Measurements from ENCODE around the gene FMN2.
"Not testable (repeated sequence)": the region's sequence is repeated elsewhere in the genome, so short reads cannot be mapped to it uniquely, and the experiment has no call there.

FMN2 gene

DNA sequence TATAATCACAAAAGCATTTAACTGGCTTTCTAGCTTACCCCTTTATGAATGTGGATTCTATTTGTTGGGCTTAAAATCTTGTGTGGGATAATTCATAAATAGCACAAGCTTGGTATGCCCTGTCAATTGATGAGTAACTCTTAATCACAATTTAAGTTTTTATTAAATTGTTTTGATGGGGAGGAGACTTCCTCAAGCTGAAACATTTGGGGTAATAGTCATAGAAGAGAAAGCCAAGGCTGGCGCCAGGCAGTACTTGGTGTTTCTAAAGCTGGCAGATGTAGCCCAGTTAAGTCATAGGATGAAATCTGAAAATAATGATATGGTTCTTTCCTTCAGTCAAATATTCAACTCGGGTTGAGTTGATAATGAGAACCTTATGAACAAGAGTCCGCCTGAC, 167.2 kb downstream of the FMN2 start:
- no peak overlapping the region for H3K27ac ChIP-seq (ENCODE audit: low read depth, low read length)
- H3K4me1 ChIP-seq (ENCODE audit: control insufficient read depth in 1 of 2, insufficient read depth in 2 of 2, low read length in 2 of 2) = no peaks in the 10 kb centered on the region
- H3K27me3 ChIP-seq (ENCODE audit: control insufficient read depth in 1 of 2, insufficient read depth in 2 of 2, low read length in 2 of 2) = no peaks in the 10 kb centered on the region
- no peaks in the 10 kb centered on the region for H3K36me3 ChIP-seq (ENCODE audit: control insufficient read depth in 1 of 2, insufficient read depth in 2 of 2, low read length in 2 of 2)
- H3K9ac ChIP-seq (ENCODE audit: low read depth in 1 of 2, low read length in 2 of 2) = no peak overlapping the region
- no peak overlapping the region for H3K4me3 ChIP-seq (ENCODE audit: low read depth in 1 of 2, low read length in 2 of 2)
- peaks cover 0 to 4% of the 10 kb centered on the region in 2 donors for H3K9me3 ChIP-seq (ENCODE audit: control insufficient read depth in 1 of 2, low read length in 2 of 2)

DNA sequence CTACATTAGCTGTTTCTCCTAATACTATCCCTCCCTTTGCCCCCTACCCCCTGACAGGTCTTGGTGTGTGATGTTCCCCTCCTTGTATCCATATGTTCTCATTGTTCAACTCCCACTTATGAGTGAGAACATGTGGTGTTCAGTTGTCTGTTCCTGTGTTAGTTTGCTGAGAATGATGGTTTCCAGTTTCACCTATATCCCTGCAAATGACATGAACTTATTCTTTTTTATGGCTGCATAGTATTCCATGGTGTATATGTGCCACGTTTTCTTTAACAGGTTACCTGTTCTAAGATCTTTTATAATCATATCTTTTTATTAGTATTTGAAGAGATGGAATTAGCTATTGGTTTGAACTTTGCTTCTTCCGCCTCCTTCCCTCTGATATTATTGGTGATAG, 172.8 kb downstream of the FMN2 start:
- H3K9ac ChIP-seq (ENCODE audit: low read depth in 1 of 2, low read length in 2 of 2); H3K4me3 ChIP-seq (ENCODE audit: low read depth in 1 of 2, low read length in 2 of 2); H3K36me3 ChIP-seq (ENCODE audit: control insufficient read depth in 1 of 2, insufficient read depth in 2 of 2, low read length in 2 of 2); H3K4me1 ChIP-seq (ENCODE audit: control insufficient read depth in 1 of 2, insufficient read depth in 2 of 2, low read length in 2 of 2); H3K27me3 ChIP-seq (ENCODE audit: control insufficient read depth in 1 of 2, insufficient read depth in 2 of 2, low read length in 2 of 2); H3K27ac ChIP-seq (ENCODE audit: low read depth, low read length); H3K9me3 ChIP-seq (ENCODE audit: control insufficient read depth in 1 of 2, low read length in 2 of 2): not testable (repeated sequence)

DNA sequence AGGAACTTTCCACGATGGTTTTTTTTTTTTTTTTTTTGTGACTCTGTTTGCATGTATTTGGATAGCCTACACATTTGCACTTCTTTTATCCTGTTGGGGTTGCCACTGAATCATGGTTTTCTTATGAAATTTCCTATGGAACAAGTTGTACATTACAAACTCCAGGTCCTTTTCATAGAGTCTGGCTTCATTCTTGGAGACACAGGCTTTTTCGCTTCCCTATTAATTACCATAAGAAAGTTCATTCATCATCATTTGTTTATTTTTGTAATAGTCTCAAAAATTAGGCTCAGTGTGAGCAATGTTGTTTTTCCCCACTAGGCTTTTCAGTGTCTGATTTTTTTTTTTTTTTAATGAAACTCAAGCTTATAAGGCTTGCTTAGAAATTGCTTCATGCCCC, 179.4 kb downstream of the FMN2 start:
- no peaks in the 10 kb centered on the region for H3K27me3 ChIP-seq (ENCODE audit: control insufficient read depth in 1 of 2, insufficient read depth in 2 of 2, low read length in 2 of 2)
- H3K36me3 ChIP-seq (ENCODE audit: control insufficient read depth in 1 of 2, insufficient read depth in 2 of 2, low read length in 2 of 2) = no peaks in the 10 kb centered on the region
- no peaks in the 10 kb centered on the region for H3K4me1 ChIP-seq (ENCODE audit: control insufficient read depth in 1 of 2, insufficient read depth in 2 of 2, low read length in 2 of 2)
- H3K4me3 ChIP-seq (ENCODE audit: low read depth in 1 of 2, low read length in 2 of 2) = no peak overlapping the region
- no peak overlapping the region for H3K27ac ChIP-seq (ENCODE audit: low read depth, low read length)
- H3K9me3 ChIP-seq (ENCODE audit: control insufficient read depth in 1 of 2, low read length in 2 of 2) = peaks cover 2 to 8% of the 10 kb centered on the region in 2 donors
- no peak overlapping the region for H3K9ac ChIP-seq (ENCODE audit: low read depth in 1 of 2, low read length in 2 of 2)

DNA sequence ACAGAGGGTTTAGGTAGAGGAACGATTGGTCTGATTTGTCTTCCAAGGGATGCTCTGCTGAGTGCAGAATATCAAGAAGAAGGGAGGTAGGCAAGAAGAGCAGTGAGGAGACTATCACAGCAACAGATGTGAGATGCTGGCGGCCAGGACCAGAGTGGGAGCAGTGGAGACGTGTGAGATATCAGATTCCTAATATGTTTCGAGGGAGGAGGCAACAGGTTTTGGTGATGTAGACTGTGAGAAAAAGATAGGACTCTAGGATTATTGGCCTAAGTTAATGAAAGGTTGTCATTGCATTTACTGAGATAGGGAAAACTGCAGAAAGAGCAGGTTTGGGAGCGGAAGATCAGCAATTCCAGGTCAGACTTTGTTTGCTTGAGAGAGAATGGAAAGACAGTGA, 182.9 kb downstream of the FMN2 start:
- Histone ChIP-seq H3K4me3 (ENCODE audit: low read depth in 1 of 2, low read length in 2 of 2) (no peak overlapping the region), H3K36me3 (ENCODE audit: control insufficient read depth in 1 of 2, insufficient read depth in 2 of 2, low read length in 2 of 2) (no peaks in the 10 kb centered on the region), H3K27me3 (ENCODE audit: control insufficient read depth in 1 of 2, insufficient read depth in 2 of 2, low read length in 2 of 2) (no peaks in the 10 kb centered on the region), H3K4me1 (ENCODE audit: control insufficient read depth in 1 of 2, insufficient read depth in 2 of 2, low read length in 2 of 2) (no peaks in the 10 kb centered on the region), H3K9me3 (ENCODE audit: control insufficient read depth in 1 of 2, low read length in 2 of 2) (peaks cover 0 to 6% of the 10 kb centered on the region in 2 donors), H3K27ac (ENCODE audit: low read depth, low read length) (no peak overlapping the region), H3K9ac (ENCODE audit: low read depth in 1 of 2, low read length in 2 of 2) (no peak overlapping the region)

DNA sequence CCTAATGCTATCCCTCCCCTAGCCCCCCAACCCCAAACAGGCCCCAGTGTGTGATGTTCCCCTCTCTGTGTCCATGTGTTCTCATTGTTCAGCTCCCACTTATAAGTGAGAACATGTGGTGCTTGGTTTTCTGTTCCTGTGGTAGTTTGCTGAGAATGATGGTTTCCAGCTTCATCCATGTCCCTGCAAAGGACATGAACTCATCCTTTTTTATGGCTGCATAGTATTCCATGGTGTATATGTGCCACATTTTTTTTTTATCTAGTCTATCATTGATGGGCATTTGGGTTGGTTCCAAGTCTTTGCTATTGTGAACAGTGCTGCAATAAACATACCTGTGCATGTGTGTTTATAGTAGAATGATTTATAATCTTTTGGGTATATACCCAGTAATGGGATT, 183.5 kb downstream of the FMN2 start:
- not testable (repeated sequence) for H3K27ac ChIP-seq (ENCODE audit: low read depth, low read length); H3K4me3 ChIP-seq (ENCODE audit: low read depth in 1 of 2, low read length in 2 of 2); H3K9me3 ChIP-seq (ENCODE audit: control insufficient read depth in 1 of 2, low read length in 2 of 2); H3K4me1 ChIP-seq (ENCODE audit: control insufficient read depth in 1 of 2, insufficient read depth in 2 of 2, low read length in 2 of 2); H3K9ac ChIP-seq (ENCODE audit: low read depth in 1 of 2, low read length in 2 of 2); H3K27me3 ChIP-seq (ENCODE audit: control insufficient read depth in 1 of 2, insufficient read depth in 2 of 2, low read length in 2 of 2); H3K36me3 ChIP-seq (ENCODE audit: control insufficient read depth in 1 of 2, insufficient read depth in 2 of 2, low read length in 2 of 2)

DNA sequence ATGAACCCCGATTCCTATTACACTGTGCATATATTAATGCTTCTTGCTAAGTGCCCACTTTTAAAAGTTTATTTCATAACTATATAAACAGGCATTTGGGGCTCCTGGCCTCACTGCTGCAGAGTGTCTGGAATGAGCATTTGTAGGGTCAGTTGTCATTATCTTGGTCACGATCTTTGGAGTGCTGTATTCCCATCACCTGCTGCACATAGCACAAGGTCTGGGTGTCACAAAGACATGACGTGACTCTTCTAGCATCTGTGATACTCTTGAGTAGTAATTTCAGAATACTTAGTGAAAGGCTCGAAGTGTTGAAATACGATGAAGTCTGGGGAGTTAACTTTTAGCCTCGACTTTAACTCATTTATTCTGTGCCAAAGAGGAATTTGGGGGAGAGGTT, 186.4 kb downstream of the FMN2 start:
- Histone ChIP-seq H3K27ac (ENCODE audit: low read depth, low read length) (no peak overlapping the region), H3K4me3 (ENCODE audit: low read depth in 1 of 2, low read length in 2 of 2) (no peak overlapping the region), H3K27me3 (ENCODE audit: control insufficient read depth in 1 of 2, insufficient read depth in 2 of 2, low read length in 2 of 2) (no peaks in the 10 kb centered on the region), H3K9me3 (ENCODE audit: control insufficient read depth in 1 of 2, low read length in 2 of 2) (no peaks in the 10 kb centered on the region), H3K9ac (ENCODE audit: low read depth in 1 of 2, low read length in 2 of 2) (no peak overlapping the region), H3K36me3 (ENCODE audit: control insufficient read depth in 1 of 2, insufficient read depth in 2 of 2, low read length in 2 of 2) (no peaks in the 10 kb centered on the region), H3K4me1 (ENCODE audit: control insufficient read depth in 1 of 2, insufficient read depth in 2 of 2, low read length in 2 of 2) (no peaks in the 10 kb centered on the region)

DNA sequence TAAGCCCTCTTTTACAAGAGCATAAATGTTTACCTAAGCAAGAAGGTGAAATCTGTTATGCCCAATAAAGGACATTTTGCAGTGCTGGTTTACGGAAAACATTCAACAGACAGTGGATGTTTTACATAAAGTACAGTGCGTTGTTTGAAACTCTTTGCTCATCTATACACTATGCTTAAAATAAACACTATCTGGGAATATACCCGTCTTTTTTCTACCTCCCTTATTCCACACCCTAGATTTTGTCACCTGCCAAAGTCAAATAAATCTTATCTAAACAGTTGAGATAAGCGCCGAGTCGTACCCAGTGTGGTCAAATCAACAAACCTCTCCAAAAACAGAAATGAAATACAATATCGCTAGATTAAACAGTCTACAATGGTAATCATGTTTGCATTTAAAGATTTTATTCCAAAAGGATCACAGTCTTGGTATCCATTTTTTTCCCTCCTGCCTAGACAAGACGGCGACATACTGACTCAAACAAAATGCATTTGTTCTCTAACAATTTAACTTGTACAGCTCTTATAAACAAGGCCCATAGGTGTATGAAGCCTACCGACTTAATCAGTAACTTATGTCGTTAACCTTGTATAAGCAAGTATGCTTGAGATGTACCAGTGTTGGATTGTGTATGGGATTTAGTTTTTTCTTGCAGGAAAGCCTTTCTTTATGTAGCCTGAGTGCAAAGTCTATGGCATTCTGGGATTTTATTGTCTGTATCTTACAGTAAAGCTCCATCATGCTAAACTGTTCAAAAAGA, 189.1 kb downstream of the FMN2 start:
- H3K4me3 ChIP-seq (ENCODE audit: low read depth in 1 of 2, low read length in 2 of 2) = no peak overlapping the region
- no peak overlapping the region for H3K27ac ChIP-seq (ENCODE audit: low read depth, low read length)
- H3K4me1 ChIP-seq (ENCODE audit: control insufficient read depth in 1 of 2, insufficient read depth in 2 of 2, low read length in 2 of 2) = no peaks in the 10 kb centered on the region
- no peak overlapping the region for H3K9ac ChIP-seq (ENCODE audit: low read depth in 1 of 2, low read length in 2 of 2)
- H3K27me3 ChIP-seq (ENCODE audit: control insufficient read depth in 1 of 2, insufficient read depth in 2 of 2, low read length in 2 of 2) = no peaks in the 10 kb centered on the region
- no peaks in the 10 kb centered on the region for H3K9me3 ChIP-seq (ENCODE audit: control insufficient read depth in 1 of 2, low read length in 2 of 2)
- H3K36me3 ChIP-seq (ENCODE audit: control insufficient read depth in 1 of 2, insufficient read depth in 2 of 2, low read length in 2 of 2) = no peaks in the 10 kb centered on the region

DNA sequence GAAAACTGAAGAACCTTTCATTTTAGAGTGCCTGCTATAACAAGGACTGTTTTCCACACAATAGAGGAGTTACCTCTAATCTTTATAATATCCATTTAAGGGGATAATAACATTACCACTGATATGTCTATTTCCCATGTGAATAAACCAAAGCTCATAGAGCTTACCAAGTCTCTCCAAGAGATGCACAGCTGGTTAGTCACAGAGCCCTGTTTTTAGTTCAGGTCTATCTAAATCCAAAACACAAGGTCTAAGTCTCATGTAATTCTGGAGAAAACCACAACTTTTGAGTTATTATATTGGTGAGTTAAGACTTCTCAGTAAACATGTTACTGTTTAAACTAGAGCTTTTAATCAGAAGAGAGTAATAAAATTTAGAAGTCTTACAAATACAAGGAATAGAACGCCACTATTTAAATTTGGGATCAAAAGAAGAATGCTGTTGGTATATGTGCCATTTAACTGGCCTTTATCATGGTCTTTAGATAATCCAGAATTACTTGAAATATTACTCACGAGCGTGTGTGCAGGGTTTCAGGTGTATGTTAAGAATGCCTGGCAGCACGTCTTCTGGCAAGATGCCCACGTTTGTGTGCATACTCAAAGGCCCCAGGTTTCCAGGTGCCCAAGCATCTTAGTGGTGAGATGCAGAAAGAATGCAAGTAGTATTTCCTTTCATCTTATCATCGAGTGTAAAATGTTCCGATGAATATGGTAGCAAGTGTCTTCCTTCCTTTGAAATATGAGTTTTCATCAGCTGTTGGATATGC, 190.6 kb downstream of the FMN2 start:
- no peak overlapping the region for H3K4me3 ChIP-seq (ENCODE audit: low read depth in 1 of 2, low read length in 2 of 2)
- no peak overlapping the region for H3K27ac ChIP-seq (ENCODE audit: low read depth, low read length)
- H3K27me3 ChIP-seq (ENCODE audit: control insufficient read depth in 1 of 2, insufficient read depth in 2 of 2, low read length in 2 of 2) = no peaks in the 10 kb centered on the region
- no peak overlapping the region for H3K9ac ChIP-seq (ENCODE audit: low read depth in 1 of 2, low read length in 2 of 2)
- no peaks in the 10 kb centered on the region for H3K9me3 ChIP-seq (ENCODE audit: control insufficient read depth in 1 of 2, low read length in 2 of 2)
- H3K4me1 ChIP-seq (ENCODE audit: control insufficient read depth in 1 of 2, insufficient read depth in 2 of 2, low read length in 2 of 2) = no peaks in the 10 kb centered on the region
- H3K36me3 ChIP-seq (ENCODE audit: control insufficient read depth in 1 of 2, insufficient read depth in 2 of 2, low read length in 2 of 2) = no peaks in the 10 kb centered on the region

DNA sequence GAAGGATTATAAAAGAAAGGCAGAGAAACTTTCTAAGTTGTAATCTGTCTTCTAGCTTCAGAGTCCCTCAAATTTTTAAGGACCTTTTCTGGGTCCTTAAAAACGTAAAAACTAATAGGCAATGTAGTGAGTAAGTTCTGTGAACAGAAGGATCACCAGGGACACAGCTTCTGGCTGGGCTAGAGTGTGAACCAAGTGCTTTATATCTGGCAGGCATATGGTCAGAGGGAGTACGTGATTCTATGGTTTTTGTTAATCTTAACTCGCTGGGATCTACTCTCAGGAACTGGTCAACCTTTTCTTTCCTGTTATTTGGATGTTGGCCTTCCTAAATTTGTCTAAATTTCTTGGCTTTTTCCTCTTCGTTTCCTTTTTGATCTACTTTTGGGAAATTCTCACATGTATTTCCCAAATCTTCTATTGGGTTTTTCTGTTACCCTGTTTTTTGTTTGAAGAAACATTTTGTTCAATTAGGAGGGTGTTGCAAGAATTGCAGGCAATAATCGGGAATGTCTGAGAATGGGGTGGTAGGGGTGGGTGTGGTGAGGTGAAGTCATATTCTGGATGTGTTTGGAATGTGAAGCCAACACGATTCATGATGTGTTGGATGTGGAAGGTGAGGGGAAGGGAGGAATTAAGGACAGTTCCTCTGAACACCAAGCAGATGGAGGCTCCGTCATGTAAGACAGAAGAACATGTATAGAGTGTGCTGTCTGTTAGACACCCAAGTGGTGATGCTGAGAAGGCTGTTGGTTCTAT, 193.2 kb downstream of the FMN2 start:
- Histone ChIP-seq H3K9ac (ENCODE audit: low read depth in 1 of 2, low read length in 2 of 2) (no peak overlapping the region), H3K36me3 (ENCODE audit: control insufficient read depth in 1 of 2, insufficient read depth in 2 of 2, low read length in 2 of 2) (no peaks in the 10 kb centered on the region), H3K9me3 (ENCODE audit: control insufficient read depth in 1 of 2, low read length in 2 of 2) (no peaks in the 10 kb centered on the region), H3K4me3 (ENCODE audit: low read depth in 1 of 2, low read length in 2 of 2) (no peak overlapping the region), H3K27ac (ENCODE audit: low read depth, low read length) (no peak overlapping the region), H3K4me1 (ENCODE audit: control insufficient read depth in 1 of 2, insufficient read depth in 2 of 2, low read length in 2 of 2) (no peaks in the 10 kb centered on the region), H3K27me3 (ENCODE audit: control insufficient read depth in 1 of 2, insufficient read depth in 2 of 2, low read length in 2 of 2) (no peaks in the 10 kb centered on the region)

DNA sequence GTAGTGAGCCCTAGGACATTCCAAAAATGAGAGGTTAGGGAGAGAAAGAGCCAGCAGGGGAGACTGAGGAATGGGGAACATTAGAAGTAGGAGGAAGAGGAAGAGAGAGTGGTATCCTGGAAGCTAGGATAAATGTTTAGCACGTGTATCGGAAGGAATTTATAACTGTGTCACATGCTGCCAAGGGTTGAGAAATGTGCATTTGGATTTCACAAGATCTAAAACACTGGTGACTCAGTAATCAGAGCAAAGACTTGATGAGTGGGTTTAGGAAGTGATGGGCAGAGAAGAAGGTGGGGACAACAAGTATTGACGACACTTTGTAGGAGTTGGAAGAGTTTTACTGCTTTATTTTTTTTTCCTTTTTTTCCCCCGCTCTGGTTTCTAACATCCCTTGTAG, 193.9 kb downstream of the FMN2 start:
- no peak overlapping the region for H3K9ac ChIP-seq (ENCODE audit: low read depth in 1 of 2, low read length in 2 of 2)
- H3K4me1 ChIP-seq (ENCODE audit: control insufficient read depth in 1 of 2, insufficient read depth in 2 of 2, low read length in 2 of 2) = no peaks in the 10 kb centered on the region
- H3K9me3 ChIP-seq (ENCODE audit: control insufficient read depth in 1 of 2, low read length in 2 of 2) = no peaks in the 10 kb centered on the region
- H3K4me3 ChIP-seq (ENCODE audit: low read depth in 1 of 2, low read length in 2 of 2) = no peak overlapping the region
- no peak overlapping the region for H3K27ac ChIP-seq (ENCODE audit: low read depth, low read length)
- H3K36me3 ChIP-seq (ENCODE audit: control insufficient read depth in 1 of 2, insufficient read depth in 2 of 2, low read length in 2 of 2) = no peaks in the 10 kb centered on the region
- H3K27me3 ChIP-seq (ENCODE audit: control insufficient read depth in 1 of 2, insufficient read depth in 2 of 2, low read length in 2 of 2) = no peaks in the 10 kb centered on the region
